Glutamatergic neuron (in vitro differentiated cells): ENCODE data around the gene TBC1D5. TPM values are rescaled to one million over a fixed set of nuclear protein-coding genes. Genes with fewer than 3 reads are reported as not detected.

ENCODE experiments used
- DNase-seq: peaks from one replicate; pipeline ENCODE4 v3.0.0; 2022
- H3K27ac Mint-ChIP-seq: one replicate; pipeline ENCODE4 v1.8.0; 2020; ENCODE audit warnings: mild to moderate bottlenecking, mixed read lengths, inconsistent platforms; ENCODE audit not compliant: unreplicated experiment
- H3K27me3 Mint-ChIP-seq: one replicate; pipeline ENCODE4 v1.8.0; 2020; ENCODE audit warnings: mild to moderate bottlenecking, moderate library complexity, mixed read lengths, inconsistent platforms; ENCODE audit not compliant: unreplicated experiment
- H3K36me3 Mint-ChIP-seq: one replicate; pipeline ENCODE4 v1.8.0; 2020; ENCODE audit warnings: mild to moderate bottlenecking, mixed read lengths, inconsistent platforms; ENCODE audit not compliant: unreplicated experiment
- H3K4me1 Mint-ChIP-seq: one replicate; pipeline ENCODE4 v1.8.0; 2020; ENCODE audit warnings: mild to moderate bottlenecking, low read depth, mixed read lengths, inconsistent platforms; ENCODE audit not compliant: unreplicated experiment
- H3K4me3 Mint-ChIP-seq: one replicate; pipeline ENCODE4 v1.8.0; 2020; ENCODE audit warnings: mild to moderate bottlenecking, mixed read lengths, inconsistent platforms; ENCODE audit not compliant: unreplicated experiment
- H3K9me3 Mint-ChIP-seq: one replicate; pipeline ENCODE4 v1.8.0; 2020; ENCODE audit warnings: mild to moderate bottlenecking, moderate library complexity, mixed read lengths, inconsistent platforms; ENCODE audit not compliant: unreplicated experiment
- CTCF ChIP-seq: fragments of 200-600 bp; sonication (generic); IDR thresholded peaks from one replicate; pipeline ENCODE4 v1.5.0; 2021; ENCODE audit not compliant: partially characterized antibody, unreplicated experiment
- total RNA-seq: library from RNA; stranded (reverse); fragmentation: NEBNext Ultra II Directional; extraction: Animal tissue kit (Norgen Biotek cat#: 25700); gene quantifications from one replicate; pipeline ENCODE4 v1.2.1, GENCODE V29; 2021; ENCODE audit not compliant: unreplicated experiment

The TBC1D5 gene
- total RNA-seq, 1 donor from 2014 or later = 40.2 TPM

- Mint-ChIP-seq H3K27ac (no peak overlapping the region), H3K4me3 (no peak overlapping the region), H3K4me1 (no peaks in the 10 kb centered on the region), H3K9me3 (no peaks in the 10 kb centered on the region), H3K36me3 (peaks cover 16% of the 10 kb centered on the region), H3K27me3 (no peaks in the 10 kb centered on the region)
- DNase-seq = no peak
- no peak for TF ChIP-seq CTCF
Measured at GRCh38 chr3:17217588-17217987, 524.8 kb downstream of the TBC1D5 start.

- Mint-ChIP-seq H3K4me1 (no peaks in the 10 kb centered on the region), H3K9me3 (no peaks in the 10 kb centered on the region), H3K27me3 (no peaks in the 10 kb centered on the region), H3K4me3 (no peak overlapping the region), H3K36me3 (no peaks in the 10 kb centered on the region), H3K27ac (no peak overlapping the region)
- DNase-seq = no peak
- TF ChIP-seq CTCF = no peak
Measured at GRCh38 chr3:17213102-17213501, 529.3 kb downstream of the TBC1D5 start.

- no peak for DNase-seq
- H3K4me3 Mint-ChIP-seq = no peak overlapping the region
- no peaks in the 10 kb centered on the region for H3K4me1 Mint-ChIP-seq
- no peak for TF ChIP-seq CTCF
- no peak overlapping the region for H3K27ac Mint-ChIP-seq
- no peaks in the 10 kb centered on the region for H3K27me3 Mint-ChIP-seq
- H3K36me3 Mint-ChIP-seq = peaks cover 2% of the 10 kb centered on the region
- H3K9me3 Mint-ChIP-seq = no peaks in the 10 kb centered on the region
Measured at GRCh38 chr3:17207979-17208378, 534.5 kb downstream of the TBC1D5 start.

GRCh38 chr3:17207019-17207418 lies 535.4 kb downstream of the TBC1D5 start:
- DNase-seq = no peak
- Mint-ChIP-seq H3K9me3 (no peaks in the 10 kb centered on the region), H3K27ac (no peak overlapping the region), H3K4me3 (no peak overlapping the region), H3K4me1 (no peaks in the 10 kb centered on the region), H3K27me3 (no peaks in the 10 kb centered on the region), H3K36me3 (peaks cover 8% of the 10 kb centered on the region)
- TF ChIP-seq CTCF = no peak

DNA sequence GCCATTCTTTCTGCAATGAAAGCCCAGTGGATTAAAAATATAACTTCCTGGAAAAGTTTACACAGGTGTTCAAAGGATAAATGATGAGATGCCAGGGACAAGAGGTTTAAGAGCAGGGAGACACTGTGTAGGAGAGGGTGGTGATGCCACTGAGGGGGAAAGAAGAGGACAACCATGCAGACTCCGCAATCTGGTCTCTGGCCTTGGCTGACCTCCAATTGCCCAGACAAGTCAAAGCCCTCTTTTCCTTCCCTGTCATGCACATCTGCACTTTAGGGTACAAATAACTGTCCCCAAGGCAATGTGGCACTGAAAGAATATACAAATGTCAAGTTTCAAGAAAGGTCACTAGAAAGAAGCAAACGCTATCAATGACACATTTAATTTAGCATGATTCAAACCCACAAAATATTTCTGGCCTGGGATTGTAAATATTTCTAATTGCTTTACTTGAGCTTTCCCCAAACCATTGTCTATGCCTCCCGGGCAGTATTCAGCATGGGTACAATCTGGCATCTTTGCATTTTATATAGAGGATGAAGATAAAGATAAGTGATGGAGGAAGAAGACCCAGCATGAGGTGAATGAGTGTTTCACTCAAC lies 538.3 kb downstream of the TBC1D5 start:
- Mint-ChIP-seq H3K27ac (no peak overlapping the region), H3K36me3 (peaks cover 14% of the 10 kb centered on the region), H3K27me3 (no peaks in the 10 kb centered on the region), H3K4me1 (no peaks in the 10 kb centered on the region), H3K4me3 (no peak overlapping the region), H3K9me3 (no peaks in the 10 kb centered on the region)
- no peak for TF ChIP-seq CTCF
- DNase-seq = no peak
